HG02885 (cell line): ENCODE data around the gene TACR1.

Source experiments
- ATAC-seq: cut with Tn5 transposase; IDR thresholded peaks from one replicate; pipeline ENCODE4 v1.9.1; 2021; ENCODE audit warnings: mild to moderate bottlenecking; ENCODE audit not compliant: unreplicated experiment, poor library complexity

The TACR1 gene

DNA sequence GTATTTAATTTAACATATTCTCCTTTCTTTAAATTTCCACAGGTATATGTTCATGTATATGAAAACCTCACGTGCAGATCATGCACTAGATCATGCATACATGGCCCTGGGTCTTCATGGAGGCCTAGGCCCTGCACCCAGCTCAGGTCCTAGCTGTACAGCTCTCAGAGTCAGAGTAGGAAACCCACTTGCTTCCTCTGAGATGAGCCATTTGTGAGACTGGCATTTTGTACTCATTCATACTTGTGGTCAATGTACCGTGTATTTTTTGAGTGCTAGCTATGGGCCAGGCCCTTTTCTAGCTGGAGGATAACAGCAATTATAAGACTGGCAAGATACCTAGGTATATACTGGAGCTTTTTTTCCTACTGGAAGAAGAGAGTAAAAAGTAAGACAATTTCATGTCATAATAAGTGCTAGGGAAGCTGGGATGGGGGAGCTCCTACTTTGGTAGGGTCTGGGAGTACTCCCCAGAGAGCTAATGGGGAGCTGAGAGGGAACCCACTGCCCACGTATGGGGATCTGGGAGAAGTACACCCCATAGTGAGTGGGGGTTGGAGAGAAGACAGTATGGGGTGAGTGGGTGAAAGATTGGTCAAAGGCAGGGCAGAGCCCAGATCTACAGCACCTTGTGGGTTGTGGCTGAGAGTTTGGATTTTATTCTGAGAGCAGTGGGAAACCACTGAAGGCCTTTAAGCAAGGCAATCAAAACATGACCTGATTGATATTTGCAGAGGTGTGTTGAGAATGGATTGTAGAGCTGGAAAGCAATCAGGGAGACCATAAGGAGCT lies 168.9 kb downstream of the TACR1 start:
- ATAC-seq: peak; percentile 69

DNA sequence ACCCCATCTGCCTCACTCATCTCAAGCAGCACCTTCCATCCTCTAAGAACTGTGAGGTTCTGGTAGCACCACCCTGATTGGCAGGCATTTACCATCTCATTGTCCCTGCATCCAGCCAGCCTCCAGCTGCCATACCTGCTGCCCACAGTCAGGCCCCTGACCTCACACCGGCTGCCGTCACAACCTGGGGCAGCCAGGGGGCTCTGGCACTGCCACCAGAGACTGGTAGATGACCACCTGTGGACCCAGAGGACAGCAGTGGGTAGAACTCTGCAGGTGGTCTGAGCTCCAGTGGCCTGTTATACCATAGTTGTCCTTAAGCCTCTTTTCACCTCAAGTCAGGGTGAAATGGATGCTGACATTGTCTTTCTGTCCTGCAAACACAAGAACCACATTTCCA lies 171.4 kb downstream of the TACR1 start:
- no peak for ATAC-seq

DNA sequence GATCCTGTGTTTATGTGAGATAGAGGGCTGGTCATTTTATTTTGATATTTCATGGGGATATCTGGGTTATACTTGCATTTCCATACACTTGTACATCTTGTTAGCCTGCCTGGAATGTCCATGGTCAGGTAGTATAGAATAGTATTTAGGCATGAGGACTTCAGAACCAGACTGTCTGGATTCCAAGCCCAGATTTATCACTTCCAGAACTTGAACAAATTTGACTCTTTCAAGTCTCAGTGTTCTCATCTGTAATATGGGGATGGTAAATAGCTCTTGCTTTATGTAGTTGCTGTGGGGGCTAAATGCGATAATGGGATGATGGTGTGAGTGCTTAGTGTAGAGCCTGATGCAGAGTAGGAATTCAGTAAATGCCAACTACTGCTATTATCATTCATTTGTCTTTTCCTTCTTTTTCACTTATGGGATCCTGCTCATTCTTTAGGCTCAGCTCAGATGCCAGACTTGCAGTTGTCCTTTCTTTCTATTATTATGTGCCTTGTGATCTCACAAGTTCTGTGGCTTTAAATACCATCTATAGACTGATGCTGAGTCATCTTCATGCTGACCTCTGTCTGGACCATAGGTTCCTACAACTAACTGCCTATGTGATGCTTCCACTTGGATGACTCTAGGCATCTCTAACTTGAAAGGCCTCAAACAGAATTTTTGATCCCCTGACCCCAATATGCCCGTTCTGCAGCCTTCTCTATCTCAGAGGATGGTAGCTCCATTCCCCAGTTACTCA lies 173.5 kb downstream of the TACR1 start:
- ATAC-seq: no peak

DNA sequence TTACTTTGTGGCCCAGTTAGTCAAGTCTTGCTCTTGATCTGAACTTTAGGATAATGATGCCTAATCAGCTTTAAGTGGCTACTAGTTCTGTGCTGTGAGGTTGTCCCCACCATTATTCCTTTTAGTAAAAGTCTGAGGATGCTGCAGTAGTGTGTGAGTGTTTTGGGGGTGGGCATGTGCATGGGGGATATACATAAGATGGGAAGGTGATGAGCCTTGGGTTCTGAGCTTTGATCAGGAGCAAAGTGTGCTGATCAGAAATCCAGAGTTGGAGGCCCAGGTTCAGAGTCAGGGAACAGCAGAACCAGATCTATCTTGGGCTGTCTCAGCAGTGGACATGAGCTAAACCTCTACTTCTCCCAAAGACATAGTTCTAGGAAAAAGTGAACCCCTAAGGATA lies 174.1 kb downstream of the TACR1 start:
- no peak for ATAC-seq

DNA sequence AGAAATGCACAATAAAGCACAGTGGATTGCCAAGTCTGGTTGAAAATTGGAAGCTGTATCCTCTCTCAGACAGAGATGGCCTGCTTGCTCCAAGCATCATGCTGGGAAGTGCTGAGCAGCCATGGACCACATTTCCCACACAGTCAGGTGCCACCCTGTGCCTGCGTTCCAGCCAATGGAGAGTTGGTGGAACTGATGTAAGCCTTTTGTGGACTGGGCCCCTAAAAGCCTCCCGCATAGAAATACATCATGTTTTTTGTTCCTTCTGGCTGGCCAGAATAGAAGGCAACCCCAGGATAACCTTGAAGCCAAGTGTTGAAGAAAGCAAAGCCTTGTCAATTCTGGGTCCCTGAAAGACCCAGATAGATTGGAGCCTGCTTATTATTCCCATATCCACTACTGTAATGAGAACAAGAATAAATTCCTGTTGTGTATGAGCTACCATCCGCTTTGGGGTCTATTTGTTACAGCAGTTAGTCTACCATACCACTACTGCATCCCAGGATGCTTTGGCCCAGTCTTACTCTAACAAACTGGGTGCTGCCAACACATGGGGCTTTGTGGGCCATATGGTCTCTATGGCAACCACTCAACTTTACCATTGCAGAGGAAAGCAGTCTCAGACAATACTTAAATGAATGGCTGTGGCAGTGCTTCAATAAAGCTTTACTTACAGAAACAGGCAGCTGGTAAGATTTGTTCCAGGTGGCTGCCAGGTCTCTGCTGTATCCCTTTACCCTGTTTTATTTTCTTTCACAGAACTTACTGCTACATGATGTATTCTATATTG lies 175.5 kb downstream of the TACR1 start:
- no peak for ATAC-seq

DNA sequence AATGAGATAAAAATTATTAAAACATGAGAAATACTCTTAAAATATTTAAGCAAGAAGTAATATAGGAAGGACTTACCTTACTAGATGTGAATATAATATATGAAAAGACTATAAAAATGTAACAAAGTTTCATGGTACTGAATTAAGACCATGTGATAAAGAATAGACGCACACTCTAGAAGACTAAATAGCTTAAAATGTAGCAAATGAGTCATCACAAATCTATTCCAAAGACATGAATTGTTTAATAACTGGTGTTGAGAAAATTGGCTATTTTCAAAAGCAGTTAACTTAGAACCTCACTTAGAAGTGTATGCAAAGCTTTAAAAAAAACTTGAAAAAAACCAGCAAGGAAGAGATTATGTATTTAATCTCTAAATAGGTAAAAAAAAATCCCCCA lies 176.8 kb downstream of the TACR1 start:
- ATAC-seq: no peak

DNA sequence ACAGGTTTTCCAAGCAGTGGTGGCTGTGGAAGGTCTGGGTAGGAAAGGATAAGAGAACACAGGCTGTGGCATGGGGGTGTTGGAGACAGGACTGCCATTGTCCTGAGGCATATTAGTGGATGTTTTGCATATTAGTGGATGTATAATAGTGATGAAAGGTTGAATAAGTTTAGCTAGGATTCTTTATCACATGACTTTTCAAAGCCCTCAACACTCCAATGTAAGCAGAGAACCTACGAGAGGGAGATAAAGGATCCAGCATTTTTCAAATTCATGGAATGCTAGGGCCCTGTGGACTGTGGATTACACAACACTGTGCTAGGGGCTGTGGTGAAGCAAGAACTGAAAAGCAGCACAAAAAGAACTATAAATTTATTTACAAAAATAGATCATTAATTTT lies 177.6 kb downstream of the TACR1 start:
- ATAC-seq: no peak

DNA sequence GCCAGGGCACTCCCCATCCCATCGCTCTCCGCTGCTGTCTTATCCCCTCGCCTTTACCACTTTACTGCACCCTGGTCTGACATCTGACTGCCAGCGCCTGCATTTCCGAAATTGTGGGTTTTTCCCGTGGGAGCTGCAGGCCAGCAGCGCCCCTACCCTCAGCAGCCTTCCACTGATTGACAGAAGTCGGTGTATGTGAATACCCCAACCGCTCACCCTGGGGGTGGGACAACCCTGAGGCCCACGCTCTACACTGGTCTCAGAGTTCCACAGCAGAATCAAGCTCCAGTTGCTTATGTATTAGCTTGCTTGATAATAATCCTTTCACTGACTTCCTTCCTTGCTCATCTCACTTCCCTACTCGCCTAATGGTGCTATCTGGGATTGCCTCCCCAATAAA lies 178.8 kb downstream of the TACR1 start:
- no peak for ATAC-seq

DNA sequence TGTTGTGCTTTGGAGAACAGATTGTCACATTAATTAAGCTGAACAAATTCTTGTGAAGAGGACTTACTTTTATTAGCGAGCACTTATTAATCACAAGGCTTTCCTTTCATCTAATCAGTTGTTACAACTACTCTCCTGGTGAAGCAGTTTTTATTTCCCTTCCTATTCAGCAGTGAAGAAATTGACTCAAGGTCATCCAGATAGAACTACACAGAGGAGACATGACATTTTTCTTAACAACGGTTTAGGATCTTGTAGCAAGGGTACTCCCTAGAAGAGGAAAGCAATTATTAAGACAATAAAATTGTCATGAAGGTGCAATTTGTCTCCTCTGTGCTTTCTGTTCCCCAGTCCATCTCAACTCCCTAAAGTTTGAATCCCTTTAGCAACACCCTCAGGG lies 179.5 kb downstream of the TACR1 start:
- no peak for ATAC-seq

DNA sequence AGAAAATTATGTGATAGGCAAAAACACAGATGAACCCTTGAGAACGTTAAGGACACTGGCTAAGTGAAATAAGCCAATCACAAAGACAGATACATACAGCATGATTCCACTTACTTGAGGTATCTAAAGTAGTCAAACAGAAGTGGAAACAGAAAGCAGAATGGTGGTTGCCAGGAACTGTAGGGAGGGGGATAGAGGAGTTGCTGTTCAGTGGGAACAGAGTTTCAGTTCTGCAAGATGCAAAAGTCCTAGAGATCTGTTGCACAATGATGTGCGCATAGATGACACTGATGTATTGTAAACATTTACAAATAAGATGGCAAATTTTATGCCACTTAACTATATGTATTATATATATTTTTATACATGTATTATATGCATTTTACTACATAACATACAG lies 181.2 kb downstream of the TACR1 start:
- ATAC-seq: peak; percentile 43

DNA sequence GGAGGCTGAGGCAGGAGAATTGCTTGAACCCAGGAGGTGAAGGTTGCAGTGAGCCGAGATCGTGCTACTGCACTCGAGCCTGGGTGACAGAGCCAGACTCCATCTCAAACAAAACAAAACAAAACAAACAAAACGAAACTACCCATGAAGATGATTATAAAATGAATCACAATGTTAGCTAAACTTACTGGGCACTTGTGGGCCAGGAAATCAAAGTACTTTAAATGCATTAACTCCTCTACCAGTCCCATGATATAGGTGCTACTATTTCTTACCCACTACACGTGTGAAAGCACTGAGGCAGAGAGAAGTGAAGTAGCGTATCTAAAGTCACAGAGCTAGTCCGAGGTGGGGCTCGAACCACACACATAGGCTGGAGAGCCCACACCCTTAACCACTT lies 187.2 kb downstream of the TACR1 start:
- no peak for ATAC-seq

DNA sequence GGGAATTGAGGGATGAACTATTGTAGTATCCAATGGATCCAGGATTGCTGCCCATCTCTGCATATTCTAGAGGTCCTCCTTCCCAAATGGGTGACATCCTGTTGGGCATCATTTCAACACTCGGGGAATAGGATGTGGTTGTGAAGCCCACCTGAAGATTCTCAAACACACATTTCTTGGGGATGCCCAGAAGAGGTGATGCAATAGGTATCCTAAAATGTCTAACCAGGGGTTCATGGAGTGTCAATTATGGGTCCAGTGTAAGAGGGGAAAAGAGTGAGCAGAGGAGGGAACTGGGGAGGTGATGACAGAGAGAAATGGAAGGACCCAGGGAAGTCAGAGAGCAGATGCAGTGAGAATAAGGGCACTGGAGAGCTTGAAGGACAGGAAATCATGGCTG lies 188.7 kb downstream of the TACR1 start:
- no peak for ATAC-seq

DNA sequence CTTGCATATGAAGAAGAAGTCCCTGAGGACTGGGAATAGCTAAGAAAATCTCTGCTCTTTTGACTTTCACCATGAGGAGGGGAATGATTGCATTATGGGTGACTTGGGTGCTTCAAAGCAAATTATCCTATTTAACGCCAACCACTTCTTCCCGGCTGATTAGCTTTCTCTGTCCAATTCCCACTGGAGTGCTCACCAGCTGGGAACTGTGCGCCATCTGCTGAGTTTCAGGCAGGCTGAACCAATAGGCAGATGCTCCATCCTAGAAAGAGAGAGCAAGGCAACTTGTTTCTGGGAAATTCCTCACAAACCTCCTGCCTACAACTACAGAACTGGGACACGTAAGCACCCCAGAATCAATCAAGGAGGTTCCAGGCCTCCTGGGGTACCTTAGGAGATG lies 191.5 kb downstream of the TACR1 start:
- no peak for ATAC-seq

DNA sequence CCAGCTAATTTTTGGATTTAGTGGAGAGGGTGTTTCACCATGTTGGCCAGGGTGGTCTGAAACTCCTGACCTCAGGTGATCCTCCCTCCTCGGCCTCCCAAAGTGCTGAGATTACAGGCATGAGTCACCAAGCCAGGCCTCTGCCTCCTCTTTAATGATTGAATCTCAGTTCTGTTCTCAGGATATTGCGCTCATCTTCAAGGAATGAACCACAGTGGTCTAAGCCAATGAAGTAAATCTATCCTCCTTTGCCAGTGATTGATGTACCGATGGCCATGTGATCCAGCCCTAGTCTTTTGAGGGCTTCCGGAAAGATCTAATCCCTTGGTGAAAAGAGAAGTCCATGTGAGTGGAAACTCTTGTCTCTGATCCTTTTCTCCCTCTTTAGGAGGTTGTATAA lies 192.3 kb downstream of the TACR1 start:
- no peak for ATAC-seq

DNA sequence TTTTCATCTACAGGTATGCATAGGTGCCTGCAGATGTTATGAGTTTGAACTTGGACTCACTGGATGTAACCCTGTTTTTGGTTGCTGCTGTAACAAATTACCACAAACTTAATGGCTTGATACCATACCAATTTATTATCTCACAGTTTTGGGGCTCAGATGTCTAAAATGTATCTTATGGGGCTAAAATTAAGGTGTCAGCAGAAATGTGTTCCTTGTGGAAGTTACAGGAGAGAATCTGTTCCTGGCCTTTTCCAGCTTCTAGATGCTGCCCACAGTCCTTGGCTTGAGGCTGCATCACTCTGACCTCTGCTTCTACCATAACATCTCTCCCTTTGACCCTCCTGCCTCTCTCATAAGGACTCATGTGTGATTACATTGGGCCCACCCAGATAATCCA lies 193.3 kb downstream of the TACR1 start:
- no peak for ATAC-seq

DNA sequence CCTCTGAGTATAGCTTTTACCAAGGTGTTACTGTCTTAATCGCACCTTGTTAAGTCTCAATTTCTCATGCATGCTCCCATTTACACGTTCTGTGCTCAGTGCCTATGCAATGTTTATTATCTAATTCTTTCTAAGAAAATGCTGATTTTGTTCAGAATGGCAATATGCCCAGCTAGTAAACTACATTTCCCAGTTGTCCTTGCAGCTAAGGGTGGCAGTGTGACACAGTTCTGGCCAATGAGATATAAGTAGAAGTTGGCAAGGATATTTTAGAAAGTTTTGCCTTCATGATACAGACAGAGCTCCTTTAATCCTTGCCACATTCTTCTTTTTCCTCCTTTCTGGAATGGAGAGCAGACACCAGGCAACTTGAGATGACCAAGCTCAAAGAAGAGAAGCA lies 195.5 kb downstream of the TACR1 start:
- ATAC-seq: no peak

DNA sequence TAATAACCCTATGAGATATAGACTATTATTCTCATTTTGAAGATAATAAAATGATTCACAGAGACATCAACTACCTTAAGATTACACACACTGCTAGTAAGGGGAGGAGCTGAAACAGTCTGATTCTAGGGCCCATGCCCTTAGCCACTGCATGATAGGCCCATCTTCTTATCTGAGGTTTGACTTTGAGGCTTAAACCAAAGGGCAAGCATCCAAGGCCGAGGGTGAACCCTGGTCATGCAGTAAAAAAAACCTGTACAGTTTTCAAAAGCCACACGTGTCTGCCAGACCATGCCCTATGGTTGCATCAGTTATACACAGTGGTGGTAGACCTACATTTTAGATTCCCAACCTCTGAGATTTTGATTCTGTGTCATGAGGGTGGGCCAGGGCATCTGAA lies 196.0 kb downstream of the TACR1 start:
- no peak for ATAC-seq

DNA sequence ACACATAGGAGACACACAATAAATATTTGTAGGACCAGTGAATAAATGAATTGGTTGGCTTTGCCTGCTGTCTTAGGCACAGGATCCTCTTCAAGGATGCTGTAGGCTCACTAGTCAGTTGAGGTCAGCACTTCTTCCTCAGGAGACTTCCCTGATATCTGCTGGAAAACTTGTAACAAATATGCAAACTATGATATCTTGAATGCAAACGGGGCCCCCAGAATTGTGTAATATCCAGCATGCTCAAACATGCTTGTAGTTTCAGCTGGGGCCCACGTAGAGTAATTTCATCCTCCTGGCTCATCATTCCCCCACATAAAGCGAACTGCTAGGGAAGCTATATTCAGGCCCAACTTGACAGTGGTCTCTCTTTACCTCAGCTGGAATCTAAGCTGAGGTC lies 197.3 kb downstream of the TACR1 start:
- no peak for ATAC-seq

DNA sequence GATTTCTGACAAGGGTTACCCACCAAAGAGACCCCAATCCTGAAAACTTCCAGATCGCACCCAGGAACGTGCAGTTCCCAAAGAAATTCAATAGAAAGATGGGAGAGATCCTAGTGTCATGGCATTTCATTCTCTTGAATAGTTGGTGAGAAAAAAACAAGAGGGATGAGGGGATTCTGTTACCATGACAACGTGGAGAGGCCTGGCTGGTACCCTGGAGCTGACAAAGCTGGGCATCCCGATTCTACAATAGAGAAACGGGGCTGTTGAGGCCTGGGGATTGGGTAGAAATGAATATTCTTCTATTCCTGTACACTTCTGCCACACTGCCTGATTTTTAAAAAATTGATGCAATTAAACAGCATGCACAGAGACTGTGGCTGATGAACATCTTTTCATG lies 199.9 kb downstream of the TACR1 start:
- ATAC-seq: no peak
